HepG2 (cell line): Measurements from ENCODE around the gene ANAPC2. TPM values are rescaled to one million over a fixed set of nuclear protein-coding genes. Genes with fewer than 3 reads are reported as not detected.

Experiments
- EEA1 ChIP-seq: sonication (generic); formaldehyde crosslinking; IDR thresholded peaks from 2 replicates; pipeline ENCODE4 v1.5.1; 2020; ENCODE audit warnings: mild to moderate bottlenecking, missing genetic modification reagents, borderline replicate concordance
- HDAC6 ChIP-seq: fragments of 200-600 bp; sonication (generic); IDR thresholded peaks from 2 replicates; pipeline ENCODE4 v1.7.0; 2017; ENCODE audit warnings: mild to moderate bottlenecking, antibody characterized with exemption, low read length, low read depth
- ISX ChIP-seq: sonication (generic); formaldehyde crosslinking; conservative IDR thresholded peaks from 2 replicates; pipeline ENCODE4 v1.5.0; 2020; ENCODE audit warnings: missing genetic modification reagents
- JDP2 ChIP-seq: sonication (generic); formaldehyde crosslinking; IDR thresholded peaks from 2 replicates; pipeline ENCODE4 v1.8.1; 2022; ENCODE audit warnings: missing genetic modification reagents, borderline replicate concordance
- KDM2A ChIP-seq: sonication (generic); formaldehyde crosslinking; IDR thresholded peaks from 2 replicates; pipeline ENCODE4 v1.4.0; 2020; ENCODE audit warnings: low read depth, missing genetic modification reagents, borderline replicate concordance
- MAFF ChIP-seq: IDR thresholded peaks from 2 replicates; pipeline ENCODE4 v1.6.1; 2011; ENCODE audit warnings: low read depth, low read length, improper control_type of control experiment
- NR2F6 ChIP-seq, 2 experiments: IDR thresholded peaks; 2 replicates each; pipeline ENCODE4 v1.6.1; 2016; ENCODE audit warnings: antibody characterized with exemption in 1 of 2, mild to moderate bottlenecking in 1 of 2
- NR3C1 ChIP-seq: sonication (generic); formaldehyde crosslinking; IDR thresholded peaks from 2 replicates; pipeline ENCODE4 v1.4.0; 2020; ENCODE audit warnings: missing genetic modification reagents
- SYNCRIP ChIP-seq: fragments of 200-400 bp; formaldehyde crosslinking; IDR thresholded peaks from 2 replicates; pipeline ENCODE4 v1.6.1; 2018; ENCODE audit warnings: mild to moderate bottlenecking, low read depth, low read length; ENCODE audit not compliant: insufficient read depth
- ZFP36L1 ChIP-seq: sonication (generic); formaldehyde crosslinking; IDR thresholded peaks from 2 replicates; pipeline ENCODE4 v1.8.0; 2022; ENCODE audit warnings: mild to moderate bottlenecking, missing genetic modification reagents, moderate library complexity
- ZNF674 ChIP-seq: sonication (generic); formaldehyde crosslinking; IDR thresholded peaks from 2 replicates; pipeline ENCODE4 v1.5.0; 2020; ENCODE audit warnings: low read depth, mild to moderate bottlenecking, missing genetic modification reagents
- polyA plus RNA-seq, 8 experiments: library from polyadenylated mRNA; depleted of rRNA in 3 of 8; stranded (reverse) in 7 of 8; unstranded in 1 of 8; fragments of >200 nt; fragmentation: Illumina TruSeq in 4 of 8; extraction: Trizol in 4 of 8; gene quantifications; 2 replicates each; pipeline versions ENCODE4 v1.2.1 to v1.2.3, GENCODE V29; 2011 to 2016; ENCODE audit warnings: low read depth in 4 of 8, missing spikeins in 1 of 8, mixed read lengths in 1 of 8; ENCODE audit not compliant: insufficient read depth in 1 of 8
- total RNA-seq, 5 experiments: library from RNA; depleted of rRNA; stranded (reverse); fragments of >200 nt; fragmentation: Illumina TruSeq; extraction: Trizol; gene quantifications; 2 replicates each; pipeline ENCODE4 v1.2.3, GENCODE V29; 2016; ENCODE audit warnings: low read depth in 1 of 5
- TF ChIP-seq, protein P1 (sequence below): sonication (generic); formaldehyde crosslinking; IDR thresholded peaks from 2 replicates; pipeline ENCODE4 v1.8.0; 2022; ENCODE audit warnings: mild to moderate bottlenecking, missing genetic modification reagents, moderate library complexity
- TF ChIP-seq, protein P2 (sequence below): sonication (generic); formaldehyde crosslinking; IDR thresholded peaks from 2 replicates; pipeline ENCODE4 v1.4.0; 2020; ENCODE audit warnings: low read depth, mild to moderate bottlenecking, missing genetic modification reagents
- TF ChIP-seq, protein P3 (sequence below): sonication (generic); formaldehyde crosslinking; IDR thresholded peaks from 2 replicates; pipeline ENCODE4 v1.4.0; 2020; ENCODE audit warnings: mild to moderate bottlenecking, missing genetic modification reagents
- TF ChIP-seq, protein P4 (sequence below): sonication (generic); formaldehyde crosslinking; IDR thresholded peaks from 2 replicates; pipeline ENCODE4 v1.4.0; 2020; ENCODE audit warnings: missing genetic modification reagents
- TF ChIP-seq, protein P5 (sequence below): sonication (generic); formaldehyde crosslinking; IDR thresholded peaks from 2 replicates; pipeline ENCODE4 v1.8.1; 2023; ENCODE audit warnings: mild to moderate bottlenecking, missing genetic modification reagents
- TF ChIP-seq, protein P6 (sequence below): sonication (generic); formaldehyde crosslinking; IDR thresholded peaks from 2 replicates; pipeline ENCODE4 v1.9.0; 2022; ENCODE audit warnings: missing genetic modification reagents, mild to moderate bottlenecking, borderline replicate concordance

The ANAPC2 gene
- total and polyA plus RNA-seq, 2 of the 13 experiments (the other 11 are each of a cell fraction or from before 2014, with no cell fraction given), result 12.3 to 15.4 TPM

DNA sequence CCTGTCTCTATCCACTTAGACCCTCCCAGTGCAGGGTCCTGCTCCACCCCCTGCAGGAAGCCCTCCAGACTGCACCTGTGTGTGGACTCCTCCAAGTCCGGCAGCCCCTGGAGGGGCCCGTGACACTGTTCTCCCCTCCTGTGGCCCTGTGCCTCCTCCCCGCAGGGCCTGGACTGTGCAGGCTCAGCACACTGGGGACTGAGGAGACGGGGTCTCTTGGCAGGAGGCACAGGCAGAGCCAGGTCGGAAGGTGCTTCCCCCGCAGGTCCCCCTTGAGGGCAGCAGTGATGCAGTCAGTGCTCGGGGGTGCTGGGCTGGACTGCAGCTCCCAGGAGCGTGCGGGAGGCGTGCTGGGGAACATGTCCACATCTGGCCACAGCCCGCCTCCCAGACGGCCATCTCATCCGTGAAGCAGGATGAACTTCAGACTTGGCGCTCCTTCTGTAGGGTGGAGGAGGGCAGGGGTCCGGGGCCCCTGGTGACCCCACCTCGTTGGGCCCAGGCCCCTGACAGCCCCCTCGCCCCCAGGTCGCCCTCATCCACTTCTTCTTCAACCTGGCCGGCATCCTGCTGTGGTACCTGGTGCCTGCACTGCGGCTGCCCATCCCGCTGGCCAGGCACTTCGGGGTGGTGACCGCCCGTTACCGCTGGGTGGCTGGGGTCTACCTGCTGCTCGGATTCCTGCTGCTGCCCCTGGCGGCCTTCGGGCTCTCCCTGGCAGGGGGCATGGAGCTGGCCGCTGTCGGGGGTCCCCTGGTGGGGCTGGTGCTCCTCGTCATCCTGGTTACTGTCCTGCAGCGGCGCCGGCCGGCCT lies 47.3 kb upstream of the ANAPC2 start (continued):
- TF ChIP-seq, protein P1, sequence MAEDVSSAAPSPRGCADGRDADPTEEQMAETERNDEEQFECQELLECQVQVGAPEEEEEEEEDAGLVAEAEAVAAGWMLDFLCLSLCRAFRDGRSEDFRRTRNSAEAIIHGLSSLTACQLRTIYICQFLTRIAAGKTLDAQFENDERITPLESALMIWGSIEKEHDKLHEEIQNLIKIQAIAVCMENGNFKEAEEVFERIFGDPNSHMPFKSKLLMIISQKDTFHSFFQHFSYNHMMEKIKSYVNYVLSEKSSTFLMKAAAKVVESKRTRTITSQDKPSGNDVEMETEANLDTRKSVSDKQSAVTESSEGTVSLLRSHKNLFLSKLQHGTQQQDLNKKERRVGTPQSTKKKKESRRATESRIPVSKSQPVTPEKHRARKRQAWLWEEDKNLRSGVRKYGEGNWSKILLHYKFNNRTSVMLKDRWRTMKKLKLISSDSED (CRISPR knock-in tag), result no peak
- no peak for TF ChIP-seq MAFF
- TF ChIP-seq, protein P2, sequence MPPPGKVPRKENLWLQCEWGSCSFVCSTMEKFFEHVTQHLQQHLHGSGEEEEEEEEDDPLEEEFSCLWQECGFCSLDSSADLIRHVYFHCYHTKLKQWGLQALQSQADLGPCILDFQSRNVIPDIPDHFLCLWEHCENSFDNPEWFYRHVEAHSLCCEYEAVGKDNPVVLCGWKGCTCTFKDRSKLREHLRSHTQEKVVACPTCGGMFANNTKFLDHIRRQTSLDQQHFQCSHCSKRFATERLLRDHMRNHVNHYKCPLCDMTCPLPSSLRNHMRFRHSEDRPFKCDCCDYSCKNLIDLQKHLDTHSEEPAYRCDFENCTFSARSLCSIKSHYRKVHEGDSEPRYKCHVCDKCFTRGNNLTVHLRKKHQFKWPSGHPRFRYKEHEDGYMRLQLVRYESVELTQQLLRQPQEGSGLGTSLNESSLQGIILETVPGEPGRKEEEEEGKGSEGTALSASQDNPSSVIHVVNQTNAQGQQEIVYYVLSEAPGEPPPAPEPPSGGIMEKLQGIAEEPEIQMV (CRISPR knock-in tag), result no peak
- TF ChIP-seq EEA1 (CRISPR knock-in tag), result no peak
- TF ChIP-seq KDM2A (CRISPR knock-in tag), result peak; percentile 68
- no peak; the same call in 1 of the 2 replicates for TF ChIP-seq JDP2 (CRISPR knock-in tag)
- TF ChIP-seq, protein P3, sequence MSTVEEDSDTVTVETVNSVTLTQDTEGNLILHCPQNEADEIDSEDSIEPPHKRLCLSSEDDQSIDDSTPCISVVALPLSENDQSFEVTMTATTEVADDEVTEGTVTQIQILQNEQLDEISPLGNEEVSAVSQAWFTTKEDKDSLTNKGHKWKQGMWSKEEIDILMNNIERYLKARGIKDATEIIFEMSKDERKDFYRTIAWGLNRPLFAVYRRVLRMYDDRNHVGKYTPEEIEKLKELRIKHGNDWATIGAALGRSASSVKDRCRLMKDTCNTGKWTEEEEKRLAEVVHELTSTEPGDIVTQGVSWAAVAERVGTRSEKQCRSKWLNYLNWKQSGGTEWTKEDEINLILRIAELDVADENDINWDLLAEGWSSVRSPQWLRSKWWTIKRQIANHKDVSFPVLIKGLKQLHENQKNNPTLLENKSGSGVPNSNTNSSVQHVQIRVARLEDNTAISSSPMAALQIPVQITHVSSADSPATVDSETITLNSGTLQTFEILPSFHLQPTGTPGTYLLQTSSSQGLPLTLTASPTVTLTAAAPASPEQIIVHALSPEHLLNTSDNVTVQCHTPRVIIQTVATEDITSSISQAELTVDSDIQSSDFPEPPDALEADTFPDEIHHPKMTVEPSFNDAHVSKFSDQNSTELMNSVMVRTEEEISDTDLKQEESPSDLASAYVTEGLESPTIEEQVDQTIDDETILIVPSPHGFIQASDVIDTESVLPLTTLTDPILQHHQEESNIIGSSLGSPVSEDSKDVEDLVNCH (CRISPR knock-in tag), result no peak
- TF ChIP-seq, protein P4, sequence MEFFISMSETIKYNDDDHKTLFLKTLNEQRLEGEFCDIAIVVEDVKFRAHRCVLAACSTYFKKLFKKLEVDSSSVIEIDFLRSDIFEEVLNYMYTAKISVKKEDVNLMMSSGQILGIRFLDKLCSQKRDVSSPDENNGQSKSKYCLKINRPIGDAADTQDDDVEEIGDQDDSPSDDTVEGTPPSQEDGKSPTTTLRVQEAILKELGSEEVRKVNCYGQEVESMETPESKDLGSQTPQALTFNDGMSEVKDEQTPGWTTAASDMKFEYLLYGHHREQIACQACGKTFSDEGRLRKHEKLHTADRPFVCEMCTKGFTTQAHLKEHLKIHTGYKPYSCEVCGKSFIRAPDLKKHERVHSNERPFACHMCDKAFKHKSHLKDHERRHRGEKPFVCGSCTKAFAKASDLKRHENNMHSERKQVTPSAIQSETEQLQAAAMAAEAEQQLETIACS (CRISPR knock-in tag), result no peak
- TF ChIP-seq, protein P5, sequence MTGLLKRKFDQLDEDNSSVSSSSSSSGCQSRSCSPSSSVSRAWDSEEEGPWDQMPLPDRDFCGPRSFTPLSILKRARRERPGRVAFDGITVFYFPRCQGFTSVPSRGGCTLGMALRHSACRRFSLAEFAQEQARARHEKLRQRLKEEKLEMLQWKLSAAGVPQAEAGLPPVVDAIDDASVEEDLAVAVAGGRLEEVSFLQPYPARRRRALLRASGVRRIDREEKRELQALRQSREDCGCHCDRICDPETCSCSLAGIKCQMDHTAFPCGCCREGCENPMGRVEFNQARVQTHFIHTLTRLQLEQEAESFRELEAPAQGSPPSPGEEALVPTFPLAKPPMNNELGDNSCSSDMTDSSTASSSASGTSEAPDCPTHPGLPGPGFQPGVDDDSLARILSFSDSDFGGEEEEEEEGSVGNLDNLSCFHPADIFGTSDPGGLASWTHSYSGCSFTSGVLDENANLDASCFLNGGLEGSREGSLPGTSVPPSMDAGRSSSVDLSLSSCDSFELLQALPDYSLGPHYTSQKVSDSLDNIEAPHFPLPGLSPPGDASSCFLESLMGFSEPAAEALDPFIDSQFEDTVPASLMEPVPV (CRISPR knock-in tag), result no peak
- TF ChIP-seq, protein P6, sequence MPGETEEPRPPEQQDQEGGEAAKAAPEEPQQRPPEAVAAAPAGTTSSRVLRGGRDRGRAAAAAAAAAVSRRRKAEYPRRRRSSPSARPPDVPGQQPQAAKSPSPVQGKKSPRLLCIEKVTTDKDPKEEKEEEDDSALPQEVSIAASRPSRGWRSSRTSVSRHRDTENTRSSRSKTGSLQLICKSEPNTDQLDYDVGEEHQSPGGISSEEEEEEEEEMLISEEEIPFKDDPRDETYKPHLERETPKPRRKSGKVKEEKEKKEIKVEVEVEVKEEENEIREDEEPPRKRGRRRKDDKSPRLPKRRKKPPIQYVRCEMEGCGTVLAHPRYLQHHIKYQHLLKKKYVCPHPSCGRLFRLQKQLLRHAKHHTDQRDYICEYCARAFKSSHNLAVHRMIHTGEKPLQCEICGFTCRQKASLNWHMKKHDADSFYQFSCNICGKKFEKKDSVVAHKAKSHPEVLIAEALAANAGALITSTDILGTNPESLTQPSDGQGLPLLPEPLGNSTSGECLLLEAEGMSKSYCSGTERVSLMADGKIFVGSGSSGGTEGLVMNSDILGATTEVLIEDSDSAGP (CRISPR knock-in tag), result no peak; the same call in 1 of the 2 replicates
- TF ChIP-seq HDAC6, result no peak
- TF ChIP-seq SYNCRIP, result no peak
- TF ChIP-seq ZNF674 (CRISPR knock-in tag), result no peak
- TF ChIP-seq ZFP36L1 (CRISPR knock-in tag), result no peak
- TF ChIP-seq ISX, result no peak
- no peak for TF ChIP-seq NR3C1 (CRISPR knock-in tag)
- peak; percentile 7; the same call in 1 of the 2 replicates for TF ChIP-seq NR2F6 (IDR thresholded peaks at IDR 0.05)
- no peak for TF ChIP-seq NR2F6 (CRISPR knock-in tag; IDR thresholded peaks at IDR 0.05)
